Activated T-cell treated with anti-CD3 and anti-CD28 coated beads for 4 hours (primary cell): ENCODE results near the gene GATAD2A.
"Not testable (repeated sequence)": the region's sequence is repeated elsewhere in the genome, so short reads cannot be mapped to it uniquely, and the experiment has no call there.

ENCODE experiments used
- DNase-seq: peaks from one replicate; pipeline ENCODE4 v3.0.0-alpha.2; 2020

The GATAD2A gene

GRCh38 chr19:19468424-19469050, 63.1 kb downstream of the GATAD2A start:
- DNase-seq: no peak

DNA sequence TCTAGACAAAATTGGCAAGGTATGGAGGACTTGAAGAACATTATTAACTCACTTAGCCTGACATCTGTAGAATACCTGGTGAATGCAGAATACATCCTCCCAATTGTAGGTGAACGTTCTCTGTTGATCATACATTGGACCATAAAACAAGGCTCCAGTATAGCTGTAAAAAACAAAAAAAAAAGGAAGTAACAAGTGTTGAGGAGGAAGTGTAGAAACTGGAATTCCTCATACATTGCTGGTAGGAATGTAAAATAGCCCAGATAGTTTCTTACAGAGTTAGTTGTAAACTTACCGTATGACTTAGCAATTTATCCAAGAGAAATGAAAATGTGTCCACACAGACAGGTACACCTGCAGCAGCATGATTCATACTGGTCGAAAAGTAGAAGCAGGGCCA, 65.1 kb downstream of the GATAD2A start:
- no peak for DNase-seq

DNA sequence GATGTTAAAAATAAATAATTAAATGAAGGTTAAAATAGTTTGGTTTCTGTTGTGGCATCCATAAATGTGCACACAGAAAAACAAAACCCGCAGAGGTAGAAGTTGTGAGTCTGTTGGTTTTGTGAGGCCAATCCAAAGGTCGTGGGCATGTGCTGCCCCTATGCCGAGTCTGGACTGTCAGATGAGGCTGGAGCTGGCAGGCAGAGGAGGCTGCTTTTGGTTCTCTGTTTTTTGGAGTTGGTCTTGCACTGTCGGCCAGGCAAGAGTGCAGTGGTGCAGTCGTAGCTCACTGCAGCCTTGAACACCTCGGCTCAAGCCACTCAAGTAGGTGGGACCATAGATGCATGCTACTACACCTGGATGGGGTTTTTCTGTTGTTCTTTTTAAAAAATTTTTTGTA, 66.2 kb downstream of the GATAD2A start:
- DNase-seq: no peak

GRCh38 chr19:19472106-19472505, 66.6 kb downstream of the GATAD2A start:
- not testable (repeated sequence) for DNase-seq

DNA sequence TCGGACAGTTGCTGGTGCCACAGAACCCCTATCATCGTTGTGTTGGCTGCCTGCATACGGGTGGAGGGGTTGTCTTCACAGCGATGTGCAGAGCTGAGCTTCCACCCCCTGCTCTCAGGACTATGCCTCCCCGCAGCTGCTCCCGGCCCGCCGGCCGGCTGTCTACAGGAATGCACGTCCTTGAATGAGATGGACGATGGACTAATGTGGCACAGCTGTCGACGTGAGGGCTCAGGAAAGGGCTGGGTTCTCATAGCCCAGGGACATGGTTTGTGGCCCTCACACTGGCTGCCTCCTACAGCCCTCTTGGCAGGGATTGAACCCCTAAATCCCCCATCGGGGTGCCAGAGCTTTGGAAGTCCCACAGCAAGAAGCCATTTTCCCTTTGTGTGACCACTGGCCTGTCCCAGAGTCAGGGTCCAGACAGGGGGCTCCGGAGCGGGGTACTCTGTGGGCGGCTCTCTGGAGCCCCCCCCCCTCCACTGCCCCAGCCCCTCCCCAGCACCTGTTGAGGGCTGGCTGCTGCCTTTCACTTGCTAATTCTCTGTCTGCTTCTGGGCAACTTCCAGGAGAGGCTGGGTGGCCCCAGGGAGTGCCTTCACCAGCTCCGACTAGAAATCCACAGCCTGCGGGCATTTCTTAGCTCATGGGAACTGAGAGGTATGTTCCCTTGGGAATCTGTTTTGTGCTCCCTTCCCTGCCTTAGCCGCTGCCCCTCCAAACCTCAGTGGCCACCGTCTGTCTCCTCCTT, 69.7 kb downstream of the GATAD2A start:
- no peak for DNase-seq

- DNase-seq: no peak
Observed at GRCh38 chr19:19475849-19476828, 70.7 kb downstream of the GATAD2A start.

- DNase-seq: no peak
Observed at GRCh38 chr19:19477705-19478383, 72.4 kb downstream of the GATAD2A start.

GRCh38 chr19:19480688-19481087, 75.2 kb downstream of the GATAD2A start:
- DNase-seq: no peak

- DNase-seq: no peak
Observed at GRCh38 chr19:19482809-19483596, 77.5 kb downstream of the GATAD2A start.

GRCh38 chr19:19485161-19485997, 79.9 kb downstream of the GATAD2A start:
- no peak for DNase-seq

- no peak for DNase-seq
Observed at GRCh38 chr19:19485998-19486290, 80.5 kb downstream of the GATAD2A start.

DNA sequence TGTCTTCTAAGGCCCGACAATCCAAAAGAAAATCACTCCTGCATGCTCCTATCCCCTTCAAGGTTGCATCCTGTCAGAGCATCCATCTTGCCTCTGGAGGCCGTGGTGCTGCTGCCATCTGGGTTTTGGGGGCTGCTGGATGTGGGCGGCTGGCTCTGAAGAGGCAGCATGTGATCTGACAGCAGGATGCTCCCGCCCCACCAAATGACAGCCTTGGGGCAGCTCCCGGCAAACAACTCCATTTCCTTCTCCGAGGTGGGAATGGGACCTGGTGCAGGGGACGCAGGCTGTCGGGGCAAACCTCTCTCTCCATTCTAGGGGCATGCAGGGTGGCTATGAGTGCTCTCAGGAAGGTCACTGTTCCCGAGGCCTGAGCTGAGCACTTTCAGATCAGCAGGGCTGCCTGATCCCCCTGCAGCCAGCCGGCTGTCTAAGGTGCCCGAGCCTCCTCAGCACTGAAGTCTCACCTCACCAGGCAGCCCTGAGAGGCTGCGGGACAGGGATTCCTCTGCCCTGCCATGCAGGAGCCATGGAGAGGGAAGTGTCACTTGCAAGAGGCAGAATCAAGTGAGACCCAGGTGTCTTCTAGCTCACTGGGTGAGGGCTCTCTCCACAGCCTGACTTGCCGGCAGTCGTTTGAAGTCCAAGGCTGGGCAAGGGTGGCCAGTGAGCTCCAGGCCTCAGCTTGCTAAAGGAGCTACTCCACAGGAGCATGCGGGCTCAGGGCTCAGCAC, 81.0 kb downstream of the GATAD2A start:
- no peak for DNase-seq

- DNase-seq: no peak
Observed at GRCh38 chr19:19487077-19487949, 81.8 kb downstream of the GATAD2A start.

DNA sequence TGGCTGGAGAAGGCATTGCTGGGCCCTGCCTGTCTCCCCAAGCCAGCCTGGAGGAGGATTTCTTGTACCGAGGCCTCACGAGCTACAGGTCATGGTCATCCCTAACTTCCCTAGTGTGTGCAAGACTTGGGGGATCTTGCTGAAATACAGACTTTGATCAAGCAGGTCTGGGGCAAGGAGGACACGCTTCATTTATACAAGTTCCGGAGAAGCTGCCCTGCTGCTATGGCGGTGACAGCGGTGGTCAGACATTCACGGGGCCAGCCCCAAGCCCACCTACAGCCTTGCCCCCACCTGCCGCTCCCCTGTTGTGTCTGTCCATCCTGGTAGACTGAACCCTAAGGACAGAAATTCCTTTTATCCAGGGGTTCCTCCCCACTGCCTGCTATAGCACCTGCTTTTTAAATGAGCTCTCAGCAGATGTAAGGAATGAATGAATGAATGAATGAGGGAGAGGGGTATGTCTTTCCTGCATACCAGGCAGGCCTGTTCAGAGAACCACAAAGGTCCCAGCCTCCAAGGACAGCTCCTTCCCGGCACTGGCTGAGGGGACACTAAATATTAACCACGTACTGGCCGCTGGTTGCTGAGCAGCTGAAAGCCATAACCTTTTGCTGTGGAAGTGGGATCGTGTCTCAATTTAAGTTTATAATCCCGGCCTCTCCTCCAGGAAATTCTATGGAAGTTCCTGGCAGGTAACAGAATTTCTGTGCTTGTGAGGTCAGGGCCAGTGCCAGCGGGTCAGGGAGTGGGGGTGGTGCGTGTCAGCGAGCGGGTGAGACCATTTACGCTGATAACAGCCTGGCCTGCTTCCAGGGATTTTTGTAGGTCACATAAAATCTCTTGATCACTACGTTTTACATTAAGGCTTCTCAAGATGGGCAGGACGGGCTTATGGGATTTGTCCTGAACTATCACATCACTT, 82.7 kb downstream of the GATAD2A start:
- DNase-seq: no peak

DNA sequence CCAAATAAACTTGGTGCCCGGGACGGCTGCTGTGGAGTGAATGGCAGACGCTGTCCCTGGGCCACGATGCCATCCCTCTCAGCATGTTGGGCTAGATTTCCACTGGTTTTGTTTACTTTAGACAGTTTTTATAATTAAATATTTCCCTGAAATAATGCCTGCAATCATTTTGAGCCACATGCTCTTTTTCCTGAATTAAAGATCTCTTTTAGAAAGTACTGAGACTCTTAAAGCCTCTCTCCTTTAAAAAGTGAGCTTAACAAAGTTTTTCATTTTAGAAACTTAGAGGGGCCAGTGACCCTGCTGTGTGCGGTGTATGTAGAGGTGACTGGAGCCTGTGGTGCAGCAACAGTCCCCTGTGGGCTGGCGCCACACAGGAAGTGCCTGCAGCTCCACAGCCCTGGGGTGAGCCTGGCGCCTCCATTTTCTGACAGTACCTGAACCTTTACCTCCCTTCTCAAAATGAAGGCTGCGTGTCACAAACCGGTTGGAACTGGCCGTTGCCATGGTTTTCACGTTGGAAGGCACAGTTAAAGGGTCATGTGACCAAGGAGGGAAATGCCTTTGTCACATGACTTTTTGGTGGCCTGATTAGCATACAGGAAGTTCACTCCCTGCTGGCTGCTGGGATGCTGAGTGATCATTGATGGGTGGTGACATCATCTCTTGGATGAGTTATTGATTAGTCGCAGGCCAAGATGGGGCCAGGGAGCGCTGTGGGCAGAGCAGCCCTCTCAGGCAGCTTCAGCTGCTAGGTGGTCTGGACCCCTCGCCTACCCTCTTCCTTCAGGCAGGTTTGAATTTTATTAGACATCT, 83.6 kb downstream of the GATAD2A start:
- peak; percentile 72 for DNase-seq

- no peak for DNase-seq
Observed at GRCh38 chr19:19489804-19490204, 84.3 kb downstream of the GATAD2A start.

DNA sequence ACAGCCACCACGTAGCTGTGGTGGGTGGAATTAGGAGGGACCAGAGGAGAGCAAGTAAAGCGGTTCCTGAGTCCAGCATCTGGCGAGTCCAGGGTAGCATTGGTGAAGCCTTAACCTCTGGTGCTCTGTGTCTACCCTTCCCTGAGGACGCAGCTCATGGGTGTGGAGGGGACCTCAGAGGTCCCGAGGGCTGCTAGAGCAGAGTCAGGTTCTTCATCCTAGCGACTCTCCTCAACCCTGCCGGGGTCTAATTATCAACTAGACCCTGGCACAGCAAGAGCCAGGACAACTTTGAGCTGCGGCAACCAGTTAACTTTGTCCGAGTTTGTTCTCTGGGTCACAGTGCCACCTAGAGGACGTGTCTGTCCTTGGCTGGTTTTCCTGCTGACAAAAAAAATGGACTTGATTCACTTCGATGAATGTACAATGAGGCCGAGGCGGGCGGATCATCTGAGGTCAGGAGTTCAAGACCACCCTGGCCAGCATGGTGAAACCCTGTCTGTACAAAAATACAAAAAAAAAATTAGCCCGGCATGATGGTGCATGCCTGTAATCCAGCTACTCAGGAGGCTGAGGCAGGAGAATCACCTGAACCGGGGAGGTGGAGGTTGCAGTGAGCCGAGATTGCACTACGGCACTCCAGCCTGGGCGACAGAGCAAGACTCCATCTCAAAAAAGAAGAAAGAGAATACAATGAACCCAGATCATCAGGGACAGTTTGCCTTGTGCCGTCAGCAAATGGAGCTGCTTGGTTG, 84.9 kb downstream of the GATAD2A start:
- peak; percentile 77 for DNase-seq
